HEK293 (cell line): ENCODE data around the gene EEF2K.

Experiments
- CTCF ChIA-PET: fragments of 350-600 bp; formaldehyde crosslinking; extraction: SDS; loops from one replicate; lab custom pipeline; 2021; ENCODE audit warnings: antibody characterized with exemption; lab: Yijun Ruan, JAX
- POLR2A ChIA-PET: fragments of 300-600 bp; formaldehyde crosslinking; extraction: SDS; loops from one replicate; lab custom pipeline; 2020; ENCODE audit warnings: antibody characterized with exemption, inconsistent platforms; lab: Yijun Ruan, JAX
- H3K27ac ChIP-seq: fragments of 200-500 bp; sonication (Bioruptor generic); 2 replicates; pipeline ENCODE4 v1.5.1; 2014; ENCODE audit warnings: low read depth, low read length, control low read depth, inconsistent platforms; ENCODE audit errors: extremely low read depth
- H3K36me3 ChIP-seq, 2 experiments: fragments of 200-500 bp in 1 of 2; sonication (Bioruptor generic) in 1 of 2; 1 replicate in 1 of 2; 2 replicates in 1 of 2; pipeline ENCODE4 v1.5.1; 2014 to 2017; ENCODE audit warnings: inconsistent platforms in 2 of 2, low read length in 2 of 2; ENCODE audit not compliant: control insufficient read depth in 2 of 2, insufficient read depth in 1 of 2
- H3K4me1 ChIP-seq: fragments of 200-500 bp; sonication (Bioruptor generic); 2 replicates; pipeline ENCODE4 v1.5.1; 2014; ENCODE audit warnings: mild to moderate bottlenecking, low read length, inconsistent platforms; ENCODE audit not compliant: control insufficient read depth, insufficient read depth
- H3K4me3 ChIP-seq: 2 replicates; pipeline ENCODE4 v1.5.1; 2011; ENCODE audit warnings: low read depth, mild to moderate bottlenecking, control low read depth, low read length, moderate library complexity
- H3K9me3 ChIP-seq: fragments of 200-500 bp; sonication (Bioruptor generic); 2 replicates; pipeline ENCODE4 v1.5.1; 2014; ENCODE audit warnings: low read depth, low read length, inconsistent platforms; ENCODE audit not compliant: control insufficient read depth, insufficient read depth
- AEBP2 ChIP-seq: fragments of 450-650 bp; formaldehyde crosslinking; IDR thresholded peaks from 2 replicates; pipeline ENCODE4 v1.5.1; 2016; ENCODE audit warnings: missing biosample characterization, missing genetic modification characterization, borderline replicate concordance
- MZF1 ChIP-seq: fragments of 450-650 bp; formaldehyde crosslinking; IDR thresholded peaks from 2 replicates; pipeline ENCODE4 v1.5.1; 2017; ENCODE audit warnings: missing biosample characterization, missing genetic modification characterization, borderline replicate concordance
- TRIM28 ChIP-seq: IDR thresholded peaks from 2 replicates; pipeline ENCODE4 v1.6.1; 2011; ENCODE audit warnings: low read length, control low read depth, borderline replicate concordance
- ZBTB1 ChIP-seq: fragments of 450-650 bp; formaldehyde crosslinking; IDR thresholded peaks from 2 replicates; pipeline ENCODE4 v1.5.1; 2016; ENCODE audit warnings: missing biosample characterization, missing genetic modification characterization
- ZBTB11 ChIP-seq: fragments of 450-650 bp; formaldehyde crosslinking; conservative IDR thresholded peaks from 2 replicates; pipeline ENCODE4 v1.5.1; 2016; ENCODE audit warnings: low read depth, missing biosample characterization, missing genetic modification characterization
- ZBTB17 ChIP-seq: fragments of 450-650 bp; formaldehyde crosslinking; IDR thresholded peaks from 2 replicates; pipeline ENCODE4 v1.5.1; 2016; ENCODE audit warnings: missing biosample characterization, missing genetic modification characterization
- ZBTB20 ChIP-seq: fragments of 450-650 bp; formaldehyde crosslinking; IDR thresholded peaks from 2 replicates; pipeline ENCODE4 v1.5.1; 2016; ENCODE audit warnings: missing biosample characterization, missing genetic modification characterization
- ZNF10 ChIP-seq: fragments of 450-650 bp; formaldehyde crosslinking; IDR thresholded peaks from 2 replicates; pipeline ENCODE4 v1.5.1; 2017; ENCODE audit warnings: missing biosample characterization, missing genetic modification characterization
- ZNF184 ChIP-seq: fragments of 450-650 bp; IDR thresholded peaks from 2 replicates; pipeline ENCODE4 v1.5.1; 2018; ENCODE audit warnings: missing biosample characterization, mild to moderate bottlenecking, missing genetic modification characterization
- ZNF266 ChIP-seq: fragments of 450-650 bp; formaldehyde crosslinking; IDR thresholded peaks from 2 replicates; pipeline ENCODE4 v1.5.1; 2016; ENCODE audit warnings: missing biosample characterization, missing genetic modification characterization, low read depth
- ZNF335 ChIP-seq: fragments of 450-650 bp; formaldehyde crosslinking; conservative IDR thresholded peaks from 2 replicates; pipeline ENCODE4 v1.5.1; 2016; ENCODE audit warnings: missing biosample characterization, missing genetic modification characterization
- ZNF394 ChIP-seq: fragments of 450-650 bp; formaldehyde crosslinking; IDR thresholded peaks from 2 replicates; pipeline ENCODE4 v1.5.1; 2016; ENCODE audit warnings: missing biosample characterization, missing genetic modification characterization, mild to moderate bottlenecking, moderate library complexity, borderline replicate concordance
- ZNF600 ChIP-seq: fragments of 450-650 bp; formaldehyde crosslinking; IDR thresholded peaks from 2 replicates; pipeline ENCODE4 v1.5.1; 2016; ENCODE audit warnings: missing biosample characterization, missing genetic modification characterization
- ZNF645 ChIP-seq: fragments of 450-650 bp; formaldehyde crosslinking; IDR thresholded peaks from 2 replicates; pipeline ENCODE4; 2016; ENCODE audit warnings: missing biosample characterization, missing genetic modification characterization
- ZNF660 ChIP-seq: fragments of 450-650 bp; IDR thresholded peaks from 2 replicates; pipeline ENCODE4 v1.5.1; 2018; ENCODE audit warnings: missing biosample characterization, mild to moderate bottlenecking, missing genetic modification characterization
- ZNF837 ChIP-seq: fragments of 450-650 bp; formaldehyde crosslinking; IDR thresholded peaks from 2 replicates; pipeline ENCODE4 v1.5.1; 2016; ENCODE audit warnings: missing biosample characterization, missing genetic modification characterization
- ZNF843 ChIP-seq: fragments of 450-650 bp; formaldehyde crosslinking; IDR thresholded peaks from 2 replicates; pipeline ENCODE4 v1.5.1; 2016; ENCODE audit warnings: missing biosample characterization, missing genetic modification characterization

The EEF2K gene

GRCh38 chr16:22190776-22191531, 15.1 kb upstream of the EEF2K start (continued):
- TF ChIP-seq ZNF645 (tag by site-specific recombination) = no peak
- no peak for TF ChIP-seq ZNF266 (tag by site-specific recombination)
- TF ChIP-seq ZNF600 = peak; percentile 76
- TF ChIP-seq TRIM28 = no peak

- Histone ChIP-seq H3K36me3 (no peaks in the 10 kb centered on the region), H3K4me1 (peaks cover 6% of the 10 kb centered on the region), H3K9me3 (no peaks in the 10 kb centered on the region), H3K27ac (peak overlapping the region; percentile 27; the same call in 1 of the 2 replicates), H3K4me3 (peak overlapping the region; percentile 63)
- CTCF ChIA-PET = interaction anchor here (0.6 to 2.7 kb wide), 11 partner anchors 16 to 1035 kb away, joined by 3 to 16 read pairs (median 3); no protein-coding TSS in a partner anchor
- POLR2A ChIA-PET = interaction anchor here (0.6 to 1.6 kb wide), 11 partner anchors 15 to 1030 kb away, joined by 3 to 11 read pairs (median 5); partner anchors contain the start of genes EEF2K, POLR3E and UQCRC2
- TF ChIP-seq ZNF660 (tag by site-specific recombination) (peak; percentile 5; the same call in 1 of the 2 replicates), ZNF837 (tag by site-specific recombination) (no peak), ZBTB17 (peak; percentile 11; the same call in 1 of the 2 replicates), AEBP2 (no peak), MZF1 (tag by site-specific recombination) (no peak), ZBTB1 (tag by site-specific recombination) (no peak), ZNF843 (tag by site-specific recombination) (no peak), ZNF10 (tag by site-specific recombination) (0 out of 2 replicates have a peak, but pooled peaks have one; percentile 12), ZNF335 (tag by site-specific recombination) (peak; percentile 77), ZNF394 (no peak), ZBTB20 (tag by site-specific recombination) (0 out of 2 replicates have a peak, but pooled peaks have one; percentile 40), ZNF184 (tag by site-specific recombination) (0 out of 2 replicates have a peak, but pooled peaks have one; percentile 20), ZBTB11 (tag by site-specific recombination) (0 out of 2 replicates have a peak, but pooled peaks have one; percentile 33)
Observed at GRCh38 chr16:22191532-22192260, 14.4 kb upstream of the EEF2K start.
